OCI-LY1 (cell line): ENCODE data around the gene UMAD1.

Experiments used
- EZH2 ChIP-seq: fragments of 200-600 bp; sonication (generic), shearing (Covaris generic); IDR thresholded peaks from 2 replicates; pipeline ENCODE4 v1.8.0; 2017; ENCODE audit warnings: borderline replicate concordance, mixed run types, mild to moderate bottlenecking, antibody characterized with exemption, low read length, moderate library complexity, mixed read lengths
- TF ChIP-seq, protein P1 (sequence below): fragments of 200-600 bp; sonication (generic), shearing (Covaris generic); IDR thresholded peaks from 2 replicates; pipeline ENCODE4 v1.5.1; 2017; ENCODE audit warnings: mild to moderate bottlenecking, antibody characterized with exemption, low read length, moderate library complexity, mixed read lengths

DNA sequence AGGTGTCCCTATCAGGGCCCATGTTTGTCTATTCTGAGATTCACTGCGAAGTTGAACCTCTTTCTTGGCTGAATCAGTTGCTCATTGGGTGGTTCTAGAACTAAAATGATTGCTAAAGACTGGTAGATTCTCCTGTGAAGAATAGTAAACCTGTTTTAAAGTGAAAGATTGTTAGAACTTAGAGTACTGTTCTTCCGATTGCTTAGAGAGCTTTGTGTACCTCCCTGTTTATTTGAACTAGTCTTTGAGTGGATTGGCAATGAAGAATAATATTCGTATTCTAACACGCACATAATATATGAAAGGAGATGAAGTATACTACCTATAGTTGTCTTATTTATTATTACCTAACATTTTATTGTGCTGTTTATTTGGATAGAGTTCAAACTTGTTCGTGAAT is 202.7 kb downstream of the UMAD1 start:
- TF ChIP-seq, protein P1, sequence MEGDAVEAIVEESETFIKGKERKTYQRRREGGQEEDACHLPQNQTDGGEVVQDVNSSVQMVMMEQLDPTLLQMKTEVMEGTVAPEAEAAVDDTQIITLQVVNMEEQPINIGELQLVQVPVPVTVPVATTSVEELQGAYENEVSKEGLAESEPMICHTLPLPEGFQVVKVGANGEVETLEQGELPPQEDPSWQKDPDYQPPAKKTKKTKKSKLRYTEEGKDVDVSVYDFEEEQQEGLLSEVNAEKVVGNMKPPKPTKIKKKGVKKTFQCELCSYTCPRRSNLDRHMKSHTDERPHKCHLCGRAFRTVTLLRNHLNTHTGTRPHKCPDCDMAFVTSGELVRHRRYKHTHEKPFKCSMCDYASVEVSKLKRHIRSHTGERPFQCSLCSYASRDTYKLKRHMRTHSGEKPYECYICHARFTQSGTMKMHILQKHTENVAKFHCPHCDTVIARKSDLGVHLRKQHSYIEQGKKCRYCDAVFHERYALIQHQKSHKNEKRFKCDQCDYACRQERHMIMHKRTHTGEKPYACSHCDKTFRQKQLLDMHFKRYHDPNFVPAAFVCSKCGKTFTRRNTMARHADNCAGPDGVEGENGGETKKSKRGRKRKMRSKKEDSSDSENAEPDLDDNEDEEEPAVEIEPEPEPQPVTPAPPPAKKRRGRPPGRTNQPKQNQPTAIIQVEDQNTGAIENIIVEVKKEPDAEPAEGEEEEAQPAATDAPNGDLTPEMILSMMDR, result no peak
- TF ChIP-seq EZH2, result no peak
